Stimulated activated CD4-positive, alpha-beta T cell treated with anti-CD3 and anti-CD28 coated beads, Interleukin-4, amount 100 ng/mL, for 48 hours (primary cell): ENCODE measurements around the gene NCEH1.

Experiments
- DNase-seq, 2 donors: peaks; one replicate each; pipeline ENCODE4 v3.0.0-alpha.2; 2020; ENCODE audit warnings: low read depth in 2 of 2

Gene NCEH1

GRCh38 chr3:172581757-172582166 lies 129.1 kb downstream of the NCEH1 start:
- no peak for DNase-seq

GRCh38 chr3:172580680-172581401 lies 130.0 kb downstream of the NCEH1 start:
- no peak for DNase-seq
